BLaER1 treated with 17β-estradiol and CSF1 and Interleukin-3, amounts not matched to agents 10 nM and 100 nM (cell line): ENCODE data around the gene PRICKLE1.
A peak's percentile ranks its signal among the peaks of the same experiment; 100 is the strongest.

Experiments used
- H3K27ac ChIP-seq, 11 experiments: shearing (Covaris generic); formaldehyde crosslinking; 2 replicates each; pipeline ENCODE4 v1.8.1; 2022
- H3K27me3 ChIP-seq, 11 experiments: shearing (Covaris generic); formaldehyde crosslinking; 2 replicates each; pipeline ENCODE4 v1.8.1; 2022
- H3K36me3 ChIP-seq, 11 experiments: shearing (Covaris generic); formaldehyde crosslinking; 2 replicates each; pipeline ENCODE4 v1.8.1; 2022
- H3K4me1 ChIP-seq, 10 experiments: shearing (Covaris generic); formaldehyde crosslinking; 2 replicates each; pipeline ENCODE4 v1.8.1; 2022
- H3K4me2 ChIP-seq, 11 experiments: shearing (Covaris generic); formaldehyde crosslinking; 2 replicates each; pipeline ENCODE4 v1.8.1; 2022
- H3K4me3 ChIP-seq, 10 experiments: shearing (Covaris generic); formaldehyde crosslinking; 2 replicates each; pipeline ENCODE4 v1.8.1; 2022
- H3K9ac ChIP-seq, 11 experiments: shearing (Covaris generic); formaldehyde crosslinking; 2 replicates each; pipeline ENCODE4 v1.8.1; 2022
- H3K9me3 ChIP-seq, 11 experiments: shearing (Covaris generic); formaldehyde crosslinking; replicated peaks in 1 of 11; 2 replicates each; pipeline ENCODE4 v1.8.1; 2022
- H4K20me1 ChIP-seq, 11 experiments: shearing (Covaris generic); formaldehyde crosslinking; 2 replicates each; pipeline ENCODE4 v1.8.1; 2022
- Cebpa-rat ChIP-seq, 11 experiments: shearing (Covaris generic); IDR thresholded peaks; 2 replicates each; pipeline ENCODE4 v1.8.1; 2022

PRICKLE1 gene

DNA sequence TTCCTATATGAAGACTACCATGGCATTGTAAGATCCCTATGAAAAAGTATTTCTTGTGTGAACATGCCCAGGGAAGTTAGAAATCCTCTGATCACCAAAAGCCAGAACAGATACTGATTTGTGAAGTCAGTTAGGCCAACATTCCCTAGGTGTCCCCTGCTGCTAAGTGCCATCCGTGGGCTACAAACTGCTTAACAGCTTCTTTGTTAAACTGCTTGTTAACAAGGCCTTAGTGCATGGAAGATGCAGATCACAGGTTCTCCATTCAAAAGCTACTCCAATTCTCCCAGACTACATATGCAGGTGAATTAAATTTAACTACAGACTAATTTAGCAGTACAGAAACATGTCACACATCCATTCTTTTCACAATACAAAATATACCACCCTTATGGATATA, 108.2 kb downstream of the PRICKLE1 start:
- H3K9ac ChIP-seq: no peak overlapping the region
- peaks cover 32 to 45% (median 37%) of the 10 kb centered on the region in 11 experiments for H3K27me3 ChIP-seq
- H3K4me3 ChIP-seq: no peak overlapping the region
- H3K4me1 ChIP-seq: peaks cover 0 to 20% (median 10%) of the 10 kb centered on the region in 10 experiments; a peak in 13 of 20 replicates
- no peaks in the 10 kb centered on the region for H3K36me3 ChIP-seq
- H3K9me3 ChIP-seq: no peaks in the 10 kb centered on the region
- TF ChIP-seq Cebpa-rat (IDR thresholded peaks at IDR 0.05): no peak
- H4K20me1 ChIP-seq: peaks cover 0 to 18% (median 0%) of the 10 kb centered on the region in 11 experiments; a peak in 4 of 22 replicates
- no peak overlapping the region for H3K4me2 ChIP-seq
- H3K27ac ChIP-seq: no peak overlapping the region

DNA sequence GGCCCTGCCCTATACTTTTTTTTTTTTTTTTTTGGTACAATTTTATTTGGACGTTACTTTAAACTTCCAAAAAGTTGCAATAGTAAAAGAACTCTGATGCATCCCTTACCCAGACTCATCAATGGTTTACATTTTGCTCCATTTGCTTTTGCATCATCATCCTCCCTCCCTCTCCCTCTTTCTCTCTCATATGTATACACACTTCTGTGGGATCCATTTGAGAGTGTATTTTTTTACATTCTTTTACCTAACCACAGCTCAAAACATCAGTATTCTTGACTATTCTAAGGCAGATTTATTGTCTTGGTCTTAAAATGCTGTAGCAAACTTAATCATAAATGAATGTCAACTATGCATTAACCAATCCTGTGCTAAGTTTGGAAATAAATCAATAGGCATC, 111.6 kb downstream of the PRICKLE1 start:
- TF ChIP-seq Cebpa-rat (IDR thresholded peaks at IDR 0.05): no peak
- Histone ChIP-seq H3K4me1 (peaks cover 0 to 13% (median 5%) of the 10 kb centered on the region in 10 experiments; a peak in 5 of 20 replicates), H3K36me3 (no peaks in the 10 kb centered on the region), H3K27me3 (peaks cover 7 to 16% (median 11%) of the 10 kb centered on the region in 11 experiments), H3K4me2 (no peak overlapping the region), H3K9ac (no peak overlapping the region), H3K27ac (no peak overlapping the region), H4K20me1 (peaks cover 0 to 1% (median 0%) of the 10 kb centered on the region in 11 experiments; a peak in 2 of 22 replicates), H3K4me3 (no peak overlapping the region), H3K9me3 (peaks cover 0 to 11% (median 0%) of the 10 kb centered on the region in 11 experiments; a peak in 2 of 22 replicates)

DNA sequence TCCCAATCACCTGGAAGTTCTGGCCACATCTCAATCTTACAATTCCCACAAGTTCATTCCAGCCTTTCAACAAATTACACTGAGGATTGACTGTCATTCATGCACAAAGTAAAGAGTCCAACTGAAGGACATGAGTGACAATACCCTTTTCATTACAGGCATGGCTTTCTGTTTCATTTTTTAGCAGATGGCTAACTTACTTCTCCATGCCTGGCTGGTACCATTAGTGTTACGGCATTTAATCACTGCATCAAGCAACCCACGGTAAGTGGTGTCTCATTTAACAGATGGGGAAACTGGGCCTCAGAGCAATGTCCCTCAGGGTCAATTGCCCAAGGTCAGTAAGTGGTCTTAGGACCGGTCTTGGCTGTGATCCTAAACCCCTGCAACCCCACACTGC, 114.4 kb downstream of the PRICKLE1 start:
- H4K20me1 ChIP-seq: no peaks in the 10 kb centered on the region
- H3K27ac ChIP-seq: no peak overlapping the region
- no peak overlapping the region for H3K4me3 ChIP-seq
- TF ChIP-seq Cebpa-rat (IDR thresholded peaks at IDR 0.05): no peak
- H3K9me3 ChIP-seq: peaks cover 0 to 11% (median 0%) of the 10 kb centered on the region in 11 experiments; a peak in 2 of 22 replicates
- H3K4me2 ChIP-seq: no peak overlapping the region
- peaks cover 6 to 22% (median 12%) of the 10 kb centered on the region in 10 experiments for H3K4me1 ChIP-seq
- H3K27me3 ChIP-seq: no peaks in the 10 kb centered on the region
- H3K36me3 ChIP-seq: no peaks in the 10 kb centered on the region
- H3K9ac ChIP-seq: no peak overlapping the region

DNA sequence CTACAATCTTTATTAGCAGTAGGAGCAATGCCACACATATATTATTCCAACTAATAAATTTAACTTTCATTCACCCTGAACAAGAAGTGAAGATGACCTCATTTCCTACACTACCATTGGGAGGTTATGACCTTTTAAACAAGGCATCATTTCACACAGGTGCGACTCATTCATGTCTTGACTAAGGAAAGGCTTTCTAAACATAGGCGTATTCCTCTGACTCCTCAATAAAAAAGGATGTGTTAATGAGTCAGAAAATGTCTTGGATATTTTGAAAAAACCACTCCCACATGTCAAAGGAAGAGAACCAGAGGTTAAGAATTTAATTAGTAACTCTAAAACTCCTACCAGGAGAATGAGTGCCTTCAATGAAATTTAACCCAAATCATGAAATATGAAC, 115.2 kb downstream of the PRICKLE1 start:
- H3K4me3 ChIP-seq: no peak overlapping the region
- no peaks in the 10 kb centered on the region for H4K20me1 ChIP-seq
- peaks cover 12 to 30% (median 20%) of the 10 kb centered on the region in 10 experiments for H3K4me1 ChIP-seq
- no peak overlapping the region for H3K9ac ChIP-seq
- no peak for TF ChIP-seq Cebpa-rat (IDR thresholded peaks at IDR 0.05)
- no peak overlapping the region for H3K27ac ChIP-seq
- H3K27me3 ChIP-seq: no peaks in the 10 kb centered on the region
- no peak overlapping the region for H3K4me2 ChIP-seq
- peaks cover 0 to 11% (median 0%) of the 10 kb centered on the region in 11 experiments; a peak in 2 of 22 replicates for H3K9me3 ChIP-seq
- H3K36me3 ChIP-seq: no peaks in the 10 kb centered on the region

DNA sequence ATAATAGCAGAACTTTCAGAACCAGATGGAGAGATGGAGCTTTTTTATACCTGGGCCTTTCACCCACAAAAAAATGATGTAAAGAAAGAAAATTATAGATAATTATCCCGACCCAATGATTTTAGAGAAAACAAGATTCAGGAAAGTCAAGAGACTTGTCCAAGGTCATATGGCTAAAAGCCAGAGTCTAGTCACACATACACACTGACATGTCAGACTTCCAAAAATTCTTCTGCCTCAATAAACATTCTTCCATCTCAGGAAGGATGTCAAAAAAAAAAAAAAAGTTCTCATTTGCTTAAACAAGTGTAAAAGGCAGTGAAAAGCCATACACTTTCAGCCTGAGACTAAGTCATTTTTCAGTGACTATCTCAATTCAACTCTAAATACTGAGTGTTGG, 116.0 kb downstream of the PRICKLE1 start:
- H3K27ac ChIP-seq: no peak overlapping the region
- TF ChIP-seq Cebpa-rat (IDR thresholded peaks at IDR 0.05): no peak

DNA sequence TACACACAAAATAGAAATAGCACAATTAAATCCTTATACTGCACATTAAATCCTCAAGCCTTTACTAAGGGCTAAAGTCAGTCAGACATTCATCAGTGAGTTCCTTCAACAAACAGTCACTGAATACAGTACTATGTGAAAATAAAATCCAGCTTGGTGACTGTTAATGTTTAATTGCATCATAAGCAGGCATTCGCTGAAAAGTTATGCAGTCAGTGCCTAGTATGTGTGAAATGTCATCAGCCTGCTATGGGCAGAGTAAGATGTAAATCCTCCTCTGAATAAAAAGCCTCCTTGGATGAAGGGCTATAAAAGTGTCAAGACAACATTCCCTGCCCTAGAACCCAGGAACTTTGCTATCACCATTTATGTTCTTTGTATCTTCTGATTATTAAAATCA, 116.4 kb downstream of the PRICKLE1 start:
- Histone ChIP-seq H3K4me2 (no peak overlapping the region), H3K9ac (no peak overlapping the region), H3K27ac (no peak overlapping the region), H3K9me3 (peaks cover 0 to 11% (median 0%) of the 10 kb centered on the region in 11 experiments; a peak in 2 of 22 replicates), H3K36me3 (no peaks in the 10 kb centered on the region), H3K4me1 (peaks cover 24 to 42% (median 32%) of the 10 kb centered on the region in 10 experiments), H4K20me1 (no peaks in the 10 kb centered on the region), H3K4me3 (no peak overlapping the region), H3K27me3 (no peaks in the 10 kb centered on the region)
- no peak for TF ChIP-seq Cebpa-rat (IDR thresholded peaks at IDR 0.05)

More for the DNA sequence above, 116.0 kb downstream of the PRICKLE1 start:
- H3K4me1 ChIP-seq: peaks cover 20 to 38% (median 28%) of the 10 kb centered on the region in 10 experiments
- H3K4me2 ChIP-seq: no peak overlapping the region
- H3K27me3 ChIP-seq: no peaks in the 10 kb centered on the region
- H3K4me3 ChIP-seq: no peak overlapping the region
- no peaks in the 10 kb centered on the region for H3K36me3 ChIP-seq
- no peaks in the 10 kb centered on the region for H4K20me1 ChIP-seq
- H3K9me3 ChIP-seq: peaks cover 0 to 11% (median 0%) of the 10 kb centered on the region in 11 experiments; a peak in 2 of 22 replicates
- no peak overlapping the region for H3K9ac ChIP-seq

DNA sequence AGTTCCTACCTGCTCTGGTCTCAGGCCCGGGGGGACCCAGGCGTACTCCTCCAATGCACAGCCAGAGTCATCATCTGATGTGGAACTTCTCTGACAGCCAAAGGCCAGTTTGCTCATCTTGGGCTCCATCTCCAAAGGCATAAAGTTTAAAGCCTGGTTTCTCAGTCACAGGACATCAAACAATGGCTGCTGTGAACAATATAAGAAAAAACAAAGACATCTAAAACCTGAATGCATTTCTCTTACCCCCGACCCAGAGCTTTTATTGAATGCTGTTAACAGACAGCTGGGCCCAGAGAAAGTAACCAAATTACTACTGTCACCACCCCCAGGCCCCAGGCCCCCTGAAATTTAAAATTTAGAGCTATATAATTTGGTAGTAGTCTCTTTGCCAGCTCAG, 117.2 kb downstream of the PRICKLE1 start:
- Histone ChIP-seq H3K27ac (no peak overlapping the region), H3K4me3 (no peak overlapping the region), H3K4me2 (0 out of 22 replicates have a peak overlapping the region, but pooled peaks of 1 of the 11 experiments have one; percentile 9), H3K27me3 (no peaks in the 10 kb centered on the region), H3K36me3 (no peaks in the 10 kb centered on the region), H3K9ac (no peak overlapping the region), H3K4me1 (peaks cover 28 to 50% (median 40%) of the 10 kb centered on the region in 10 experiments), H3K9me3 (peaks cover 0 to 11% (median 0%) of the 10 kb centered on the region in 11 experiments; a peak in 2 of 22 replicates), H4K20me1 (no peaks in the 10 kb centered on the region)
- no peak for TF ChIP-seq Cebpa-rat (IDR thresholded peaks at IDR 0.05)

DNA sequence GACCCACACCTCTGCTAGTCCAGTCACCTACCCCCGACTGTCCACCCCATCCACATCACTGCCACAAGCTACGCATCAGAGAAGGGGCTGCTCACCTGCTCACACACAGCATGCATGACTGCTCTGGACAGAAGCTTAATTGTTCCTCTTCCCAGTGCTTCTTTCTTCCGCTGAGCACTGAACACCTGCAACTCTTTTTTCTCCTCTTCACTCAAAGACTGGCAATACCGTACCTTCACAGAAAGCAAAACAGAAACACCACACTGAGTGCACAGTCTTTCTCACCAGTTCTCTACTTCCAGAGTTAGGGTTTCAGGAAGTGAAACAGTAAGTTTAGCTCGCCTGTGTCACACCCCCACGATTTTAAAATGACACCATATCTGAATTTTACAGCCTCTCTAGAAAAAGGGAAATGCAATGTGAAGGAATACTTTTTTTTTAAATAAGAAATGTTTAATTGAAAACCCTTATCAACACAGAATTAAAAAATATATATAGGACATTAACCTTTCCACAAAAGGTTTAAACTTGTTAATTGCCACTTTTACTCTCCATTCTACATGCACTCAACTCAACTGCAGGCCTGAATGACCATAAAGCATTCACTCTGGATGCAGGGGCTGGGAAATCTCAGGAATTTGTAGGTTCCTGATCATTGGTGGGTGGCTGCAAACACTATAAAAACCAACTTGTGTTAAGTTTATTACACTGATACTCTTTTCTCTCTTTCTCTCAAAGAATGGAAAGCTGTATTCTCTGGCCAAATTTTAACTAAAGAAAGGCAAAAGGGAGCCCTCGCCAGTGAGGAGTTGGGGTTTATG, 120.0 kb downstream of the PRICKLE1 start:
- H3K9me3 ChIP-seq: peaks cover 0 to 11% (median 3%) of the 10 kb centered on the region in 11 experiments; a peak in 6 of 22 replicates
- peaks cover 26 to 60% (median 41%) of the 10 kb centered on the region in 10 experiments for H3K4me1 ChIP-seq
- no peaks in the 10 kb centered on the region for H3K27me3 ChIP-seq
- TF ChIP-seq Cebpa-rat (IDR thresholded peaks at IDR 0.05): no peak
- peak overlapping the region; percentile 37 to 66 (median 50) for H3K4me3 ChIP-seq
- peak overlapping the region in 5 of 11 experiments; percentile 36 to 47 (median 40); a peak in 6 of 22 replicates for H3K9ac ChIP-seq
- H4K20me1 ChIP-seq: no peaks in the 10 kb centered on the region
- H3K4me2 ChIP-seq: peak overlapping the region; percentile 77 to 98 (median 95)
- H3K36me3 ChIP-seq: peaks cover 0 to 18% (median 12%) of the 10 kb centered on the region in 11 experiments; a peak in 14 of 22 replicates
- H3K27ac ChIP-seq: peak overlapping the region in 5 of 11 experiments; percentile 8 to 44 (median 14); a peak in 5 of 22 replicates

DNA sequence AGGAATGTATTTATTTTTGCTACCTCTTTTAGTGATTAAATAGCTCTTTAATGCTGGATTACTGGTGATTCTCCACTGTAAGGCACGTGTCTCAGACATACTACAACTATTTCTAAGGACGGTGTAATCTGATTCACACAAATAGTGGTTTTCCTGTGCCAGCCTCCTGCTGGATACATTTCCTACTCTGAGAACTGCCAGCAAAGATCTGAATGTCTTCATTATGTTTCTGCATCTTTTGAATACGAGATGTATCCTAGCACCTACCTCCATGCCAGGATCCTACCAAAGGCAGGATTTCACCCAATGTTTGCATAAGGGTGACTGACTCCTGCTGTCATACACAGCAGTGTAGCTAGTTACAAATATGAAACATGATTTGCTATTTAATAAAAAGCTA, 120.6 kb downstream of the PRICKLE1 start:
- no peak for TF ChIP-seq Cebpa-rat (IDR thresholded peaks at IDR 0.05)
- peak overlapping the region; percentile 37 to 66 (median 50); a peak in 19 of 20 replicates for H3K4me3 ChIP-seq
- peaks cover 0 to 16% (median 4%) of the 10 kb centered on the region in 11 experiments; a peak in 8 of 22 replicates for H3K9me3 ChIP-seq
- H3K27me3 ChIP-seq: no peaks in the 10 kb centered on the region
- H3K27ac ChIP-seq: peak overlapping the region in 6 of 11 experiments; percentile 7 to 44 (median 14); a peak in 7 of 22 replicates
- H4K20me1 ChIP-seq: no peaks in the 10 kb centered on the region
- H3K36me3 ChIP-seq: peaks cover 2 to 23% (median 18%) of the 10 kb centered on the region in 11 experiments; a peak in 14 of 22 replicates
- peak overlapping the region; percentile 77 to 98 (median 95) for H3K4me2 ChIP-seq
- H3K4me1 ChIP-seq: peaks cover 24 to 60% (median 41%) of the 10 kb centered on the region in 10 experiments
- peak overlapping the region in 6 of 11 experiments; percentile 10 to 47 (median 39); a peak in 5 of 22 replicates for H3K9ac ChIP-seq
